Measurements from ENCODE around the gene SERPINB12.

GRCh38 chr18:63539904-63540510 lies 2.2 kb upstream of the SERPINB12 start:
- TF ChIP-seq POLR2A (IDR thresholded peaks at IDR 0.05; ENCODE audit: low read depth, low read length) = no peak
- TF ChIP-seq CTCF (conservative IDR thresholded peaks at IDR 0.05; ENCODE audit: low read depth, low read length) = no peak

Data from IMR-90 (cell line).